HEK293 (cell line): Measurements from ENCODE around the gene THRSP.
"Not testable (repeated sequence)": the region's sequence is repeated elsewhere in the genome, so short reads cannot be mapped to it uniquely, and the experiment has no call there.

Experiments used
- INSM2 ChIP-seq: fragments of 450-650 bp; formaldehyde crosslinking; IDR thresholded peaks from 2 replicates; pipeline ENCODE4 v1.5.1; 2016; ENCODE audit warnings: missing biosample characterization, missing genetic modification characterization
- KLF1 ChIP-seq: fragments of 450-650 bp; formaldehyde crosslinking; IDR thresholded peaks from 2 replicates; pipeline ENCODE4 v1.5.1; 2016; ENCODE audit warnings: missing biosample characterization, missing genetic modification characterization
- PBX3 ChIP-seq: sonication (generic); formaldehyde crosslinking; IDR thresholded peaks from 2 replicates; pipeline ENCODE4 v1.8.1; 2022; ENCODE audit warnings: mild to moderate bottlenecking, moderate library complexity, missing genetic modification reagents
- ZBTB48 ChIP-seq: fragments of 450-650 bp; formaldehyde crosslinking; IDR thresholded peaks from 2 replicates; pipeline ENCODE4 v1.5.1; 2016; ENCODE audit warnings: missing biosample characterization, missing genetic modification characterization
- ZNF138 ChIP-seq: fragments of 450-650 bp; formaldehyde crosslinking; IDR thresholded peaks from 2 replicates; pipeline ENCODE4 v1.5.1; 2016; ENCODE audit warnings: missing biosample characterization, missing genetic modification characterization, borderline replicate concordance
- ZNF211 ChIP-seq: fragments of 450-650 bp; formaldehyde crosslinking; IDR thresholded peaks from 2 replicates; pipeline ENCODE4 v1.5.1; 2016; ENCODE audit warnings: low read depth, missing biosample characterization, missing genetic modification characterization
- ZNF274 ChIP-seq, 2 experiments: fragments of 200-500 bp in 1 of 2; fragments of 450-650 bp in 1 of 2; sonication (Bioruptor generic) in 1 of 2; formaldehyde crosslinking in 1 of 2; IDR thresholded peaks; 2 replicates each; pipeline versions ENCODE4 v1.5.1 to v1.6.1; 2014 to 2016; ENCODE audit warnings: borderline replicate concordance in 1 of 2, inconsistent platforms in 1 of 2, low read length in 1 of 2, missing biosample characterization in 1 of 2, missing genetic modification characterization in 1 of 2
- ZNF488 ChIP-seq: fragments of 450-650 bp; formaldehyde crosslinking; IDR thresholded peaks from 2 replicates; pipeline ENCODE4 v1.5.1; 2016; ENCODE audit warnings: missing biosample characterization, missing genetic modification characterization
- ZNF830 ChIP-seq: fragments of 450-650 bp; IDR thresholded peaks from 2 replicates; pipeline ENCODE4 v1.5.0; 2018; ENCODE audit warnings: missing biosample characterization, missing genetic modification characterization, low read depth, mild to moderate bottlenecking, moderate library complexity
- TF ChIP-seq, protein P1 (sequence below): fragments of 450-650 bp; formaldehyde crosslinking; IDR thresholded peaks from 2 replicates; pipeline ENCODE4 v1.5.1; 2016; ENCODE audit warnings: missing biosample characterization, missing genetic modification characterization
- TF ChIP-seq, protein P2 (sequence below): fragments of 450-650 bp; formaldehyde crosslinking; IDR thresholded peaks from 2 replicates; pipeline ENCODE4 v1.5.1; 2017; ENCODE audit warnings: missing biosample characterization, missing genetic modification characterization

DNA sequence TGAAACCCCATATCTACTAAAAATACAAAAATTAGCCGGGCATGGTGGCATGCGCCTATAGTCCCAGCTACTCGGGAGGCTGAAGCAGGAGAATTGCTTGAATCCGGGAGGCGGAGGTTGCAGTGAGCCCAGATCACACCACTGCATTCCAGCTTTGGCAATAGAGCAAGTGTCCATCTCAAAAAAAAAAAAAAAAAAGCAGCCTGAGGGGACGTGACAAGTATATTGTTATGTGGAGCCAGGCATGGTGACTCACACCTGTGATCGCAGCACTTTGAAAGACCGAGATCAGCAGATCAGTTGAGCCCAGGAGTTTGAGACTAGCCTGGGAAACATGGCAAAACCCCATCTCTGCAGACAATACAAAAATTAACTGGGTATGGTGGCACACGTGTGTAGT is 35.2 kb upstream of the THRSP start:
- not testable (repeated sequence) for TF ChIP-seq ZNF138 (tag by site-specific recombination); KLF1 (tag by site-specific recombination); ZNF488 (tag by site-specific recombination); ZBTB48 (tag by site-specific recombination); ZNF274 (IDR thresholded peaks at IDR 0.05; ENCODE audit: low read length); ZNF274 (tag by site-specific recombination; IDR thresholded peaks at IDR 0.05; ENCODE audit: borderline replicate concordance); ZNF211; PBX3 (CRISPR knock-in tag); ZNF830 (tag by site-specific recombination); INSM2 (tag by site-specific recombination)
- TF ChIP-seq, protein P1, sequence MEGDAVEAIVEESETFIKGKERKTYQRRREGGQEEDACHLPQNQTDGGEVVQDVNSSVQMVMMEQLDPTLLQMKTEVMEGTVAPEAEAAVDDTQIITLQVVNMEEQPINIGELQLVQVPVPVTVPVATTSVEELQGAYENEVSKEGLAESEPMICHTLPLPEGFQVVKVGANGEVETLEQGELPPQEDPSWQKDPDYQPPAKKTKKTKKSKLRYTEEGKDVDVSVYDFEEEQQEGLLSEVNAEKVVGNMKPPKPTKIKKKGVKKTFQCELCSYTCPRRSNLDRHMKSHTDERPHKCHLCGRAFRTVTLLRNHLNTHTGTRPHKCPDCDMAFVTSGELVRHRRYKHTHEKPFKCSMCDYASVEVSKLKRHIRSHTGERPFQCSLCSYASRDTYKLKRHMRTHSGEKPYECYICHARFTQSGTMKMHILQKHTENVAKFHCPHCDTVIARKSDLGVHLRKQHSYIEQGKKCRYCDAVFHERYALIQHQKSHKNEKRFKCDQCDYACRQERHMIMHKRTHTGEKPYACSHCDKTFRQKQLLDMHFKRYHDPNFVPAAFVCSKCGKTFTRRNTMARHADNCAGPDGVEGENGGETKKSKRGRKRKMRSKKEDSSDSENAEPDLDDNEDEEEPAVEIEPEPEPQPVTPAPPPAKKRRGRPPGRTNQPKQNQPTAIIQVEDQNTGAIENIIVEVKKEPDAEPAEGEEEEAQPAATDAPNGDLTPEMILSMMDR (tag by site-specific recombination): not testable (repeated sequence)
- TF ChIP-seq, protein P2, sequence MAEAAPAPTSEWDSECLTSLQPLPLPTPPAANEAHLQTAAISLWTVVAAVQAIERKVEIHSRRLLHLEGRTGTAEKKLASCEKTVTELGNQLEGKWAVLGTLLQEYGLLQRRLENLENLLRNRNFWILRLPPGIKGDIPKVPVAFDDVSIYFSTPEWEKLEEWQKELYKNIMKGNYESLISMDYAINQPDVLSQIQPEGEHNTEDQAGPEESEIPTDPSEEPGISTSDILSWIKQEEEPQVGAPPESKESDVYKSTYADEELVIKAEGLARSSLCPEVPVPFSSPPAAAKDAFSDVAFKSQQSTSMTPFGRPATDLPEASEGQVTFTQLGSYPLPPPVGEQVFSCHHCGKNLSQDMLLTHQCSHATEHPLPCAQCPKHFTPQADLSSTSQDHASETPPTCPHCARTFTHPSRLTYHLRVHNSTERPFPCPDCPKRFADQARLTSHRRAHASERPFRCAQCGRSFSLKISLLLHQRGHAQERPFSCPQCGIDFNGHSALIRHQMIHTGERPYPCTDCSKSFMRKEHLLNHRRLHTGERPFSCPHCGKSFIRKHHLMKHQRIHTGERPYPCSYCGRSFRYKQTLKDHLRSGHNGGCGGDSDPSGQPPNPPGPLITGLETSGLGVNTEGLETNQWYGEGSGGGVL (tag by site-specific recombination): not testable (repeated sequence)
